Gastroesophageal sphincter (tissue), 3 donors: ENCODE data around the gene NUP62.

Source experiments
- CTCF ChIP-seq, 4 experiments: fragments of 200-600 bp in 2 of 4; fragments of 450-650 bp in 2 of 4; sonication (generic) in 1 of 4; IDR thresholded peaks; one replicate each; pipeline ENCODE4 v1.5.1; 2017 to 2019; ENCODE audit warnings: antibody characterized with exemption in 4 of 4, mild to moderate bottlenecking in 2 of 4, moderate library complexity in 2 of 4
- EP300 ChIP-seq: sonication (generic); formaldehyde crosslinking; IDR thresholded peaks from one replicate; pipeline ENCODE4 v1.6.1; 2017; ENCODE audit warnings: antibody characterized with exemption, mild to moderate bottlenecking
- POLR2A ChIP-seq, 2 donors: fragments of 450-650 bp; IDR thresholded peaks; one replicate each; pipeline ENCODE4 v1.6.1; 2017; ENCODE audit warnings: antibody characterized with exemption in 2 of 2, mild to moderate bottlenecking in 2 of 2, moderate library complexity in 1 of 2
- POLR2AphosphoS5 ChIP-seq: sonication (generic); formaldehyde crosslinking; IDR thresholded peaks from one replicate; pipeline ENCODE4 v1.6.1; 2017; ENCODE audit warnings: antibody characterized with exemption

DNA sequence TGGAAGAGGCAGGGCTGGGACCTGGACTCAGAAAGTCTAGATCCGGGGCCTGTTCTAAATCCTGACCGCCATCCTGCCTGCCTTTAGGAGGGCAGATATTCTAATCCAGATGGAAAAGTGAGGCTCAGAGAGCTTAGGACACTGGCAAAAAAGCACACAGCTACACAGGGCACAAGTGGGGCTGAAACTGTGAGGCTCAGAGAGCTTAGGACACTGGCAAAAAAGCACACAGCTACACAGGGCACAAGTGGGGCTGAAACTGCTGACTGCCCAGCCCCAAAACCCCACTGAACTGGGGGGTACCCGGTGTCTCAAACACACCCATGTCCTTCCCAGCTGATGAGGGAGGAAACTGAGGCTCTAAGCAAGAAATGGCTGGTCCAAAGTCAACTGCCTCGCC, 54.1 kb downstream of the NUP62 start:
- TF ChIP-seq POLR2A (IDR thresholded peaks at IDR 0.05) (no peak), POLR2AphosphoS5 (no peak), CTCF (IDR thresholded peaks at IDR 0.05) (no peak), EP300 (no peak)
